K562 (cell line): ENCODE results near the gene ACADM. TPM values are rescaled to one million over a fixed set of nuclear protein-coding genes. Genes with fewer than 3 reads are reported as not detected.

ENCODE experiments used
- ATAC-seq: fragments of 200-7000 bp; cut with Tn5 transposase; 3 replicates; pipeline ENCODE4 v1.9.1; 2020; ENCODE audit warnings: moderate library complexity
- BruUV-seq: library from RNA; stranded (reverse); fragments of 400-500 nt; replicated peaks from 2 replicates; lab custom pipeline; 2021; lab: Mats Ljungman, UMichigan
- CTCF ChIA-PET: fragments of 300-600 bp; formaldehyde crosslinking; extraction: SDS; loops from one replicate; lab custom pipeline; 2021; ENCODE audit warnings: low intra/inter-chr PET ratio; lab: Yijun Ruan, JAX
- POLR2A ChIA-PET: fragments of 300-600, 350-650 bp; sonication (Branson Sonifier 250); formaldehyde crosslinking; extraction: SDS; loops from one replicate; lab custom pipeline; 2021; ENCODE audit warnings: antibody characterized with exemption, inconsistent platforms; lab: Yijun Ruan, JAX
- DNase-seq, 4 experiments: peaks; one replicate each; pipeline versions ENCODE4 v3.0.0 to v3.0.0-alpha.2; 2011 to 2018; ENCODE audit warnings: low spot score in 3 of 4, mixed read lengths in 3 of 4; ENCODE audit errors: extremely low read depth in 1 of 4
- FAIRE-seq: peaks from 2 replicates; lab custom pipeline; 2011; peaks lifted over from hg19 to GRCh38; lab: Jason Lieb, UNC
- H2AFZ ChIP-seq: 2 replicates; pipeline ENCODE4 v1.6.0; 2011; ENCODE audit warnings: low read depth, low read length, control low read depth, inconsistent platforms
- H3K27ac ChIP-seq: fragments of 200-600 bp; 3 replicates; pipeline ENCODE4 v1.8.0; 2011; ENCODE audit warnings: low read depth, mild to moderate bottlenecking, control low read depth, inconsistent platforms, low read length, moderate library complexity, mixed read lengths; ENCODE audit errors: extremely low read depth
- H3K27me3 ChIP-seq, 2 experiments: fragments of 300-600 bp in 1 of 2; 2 replicates in 1 of 2; 3 replicates in 1 of 2; pipeline versions ENCODE4 v1.6.0 to v1.8.0; 2011; ENCODE audit warnings: inconsistent platforms in 2 of 2, low read length in 2 of 2, mild to moderate bottlenecking in 1 of 2, mixed read lengths in 1 of 2, moderate library complexity in 1 of 2; ENCODE audit not compliant: control insufficient read depth in 2 of 2, insufficient read depth in 2 of 2
- H3K36me3 ChIP-seq: fragments of 300-600 bp; 3 replicates; pipeline ENCODE4 v1.8.0; 2011; ENCODE audit warnings: mild to moderate bottlenecking, low read length, inconsistent platforms; ENCODE audit not compliant: control insufficient read depth, insufficient read depth
- H3K4me1 ChIP-seq, 2 experiments: fragments of 200-600 bp in 1 of 2; replicated peaks in 1 of 2; 2 replicates in 1 of 2; 3 replicates in 1 of 2; pipeline versions ENCODE4 v1.5.1 to v1.8.0; 2011; ENCODE audit warnings: inconsistent platforms in 2 of 2, low read length in 2 of 2, mild to moderate bottlenecking in 1 of 2, mixed read lengths in 1 of 2, moderate library complexity in 1 of 2; ENCODE audit not compliant: control insufficient read depth in 2 of 2, insufficient read depth in 2 of 2
- H3K4me2 ChIP-seq: 2 replicates; pipeline ENCODE4 v1.6.1; 2011; ENCODE audit warnings: low read length, control low read depth, inconsistent platforms, mixed read lengths; ENCODE audit not compliant: insufficient read depth
- H3K4me3 ChIP-seq: fragments of 200-600 bp; sonication (generic), shearing (Covaris generic); 2 replicates; pipeline ENCODE4 v1.5.1; 2016; ENCODE audit warnings: control low read depth, inconsistent platforms
- H3K79me2 ChIP-seq: fragments of 200-600 bp; 3 replicates; pipeline ENCODE4 v1.8.0; 2011; ENCODE audit warnings: low read length, inconsistent platforms; ENCODE audit not compliant: control insufficient read depth, insufficient read depth
- H3K9ac ChIP-seq, 2 experiments: 2 replicates each; pipeline versions ENCODE4 v1.6.0 to v1.6.1; 2011; ENCODE audit warnings: low read depth in 2 of 2, low read length in 2 of 2, control low read depth in 1 of 2, inconsistent platforms in 1 of 2, mild to moderate bottlenecking in 1 of 2, mixed read lengths in 1 of 2; ENCODE audit not compliant: insufficient read depth in 1 of 2
- H3K9me1 ChIP-seq: one replicate; pipeline ENCODE4 v1.6.0; 2011; ENCODE audit warnings: inconsistent platforms, mild to moderate bottlenecking, low read length, moderate library complexity; ENCODE audit not compliant: control insufficient read depth, insufficient read depth
- H3K9me3 ChIP-seq: replicated peaks from 2 replicates; pipeline ENCODE4 v1.5.1; 2011; ENCODE audit warnings: low read depth, low read length, inconsistent platforms; ENCODE audit not compliant: control insufficient read depth, insufficient read depth
- H4K20me1 ChIP-seq: replicated peaks from 2 replicates; pipeline ENCODE4 v1.6.1; 2011; ENCODE audit warnings: low read length, inconsistent platforms, mixed read lengths; ENCODE audit not compliant: control insufficient read depth, insufficient read depth
- ATF1 ChIP-seq, 2 experiments: fragments of 450-650 bp in 1 of 2; IDR thresholded peaks; 2 replicates each; pipeline ENCODE4 v1.6.1; 2016; ENCODE audit warnings: missing compliant biosample characterization in 1 of 2, missing genetic modification characterization in 1 of 2
- CHD2 ChIP-seq: IDR thresholded peaks from 2 replicates; pipeline ENCODE4 v1.6.1; 2011; ENCODE audit warnings: low read depth, low read length
- DDX20 ChIP-seq: fragments of 450-650 bp; IDR thresholded peaks from 2 replicates; pipeline ENCODE4 v1.6.1; 2016; ENCODE audit warnings: missing genetic modification characterization, low read depth, mild to moderate bottlenecking, missing compliant biosample characterization, moderate library complexity
- HDAC6 ChIP-seq: IDR thresholded peaks from 2 replicates; pipeline ENCODE4 v1.6.1; 2012; ENCODE audit warnings: low read depth, mild to moderate bottlenecking, control low read depth, inconsistent platforms, low read length, moderate library complexity
- MECOM ChIP-seq: fragments of 250-450 bp; sonication (Bioruptor Pico); IDR thresholded peaks from 2 replicates; pipeline ENCODE4 v1.8.0; 2022; ENCODE audit warnings: inconsistent platforms
- NCOA1 ChIP-seq: fragments of 450-650 bp; IDR thresholded peaks from 2 replicates; pipeline ENCODE4 v1.6.1; 2016; ENCODE audit warnings: low read depth
- POLR2A ChIP-seq: fragments of 450-650 bp; conservative IDR thresholded peaks from 2 replicates; pipeline ENCODE4 v1.6.1; 2016
- POLR2AphosphoS5 ChIP-seq: IDR thresholded peaks from 2 replicates; pipeline ENCODE4 v1.6.1; 2011; ENCODE audit warnings: mild to moderate bottlenecking, low read depth, low read length, moderate library complexity; ENCODE audit not compliant: control insufficient read depth, insufficient read depth
- SMAD3 ChIP-seq: fragments of 450-650 bp; formaldehyde crosslinking; conservative IDR thresholded peaks from 2 replicates; pipeline ENCODE4 v1.4.0; 2020; ENCODE audit warnings: mild to moderate bottlenecking
- ZKSCAN8 ChIP-seq: fragments of 200-800 bp; sonication (Bioruptor generic); IDR thresholded peaks from 2 replicates; pipeline ENCODE4 v1.6.1; 2016; ENCODE audit warnings: missing genetic modification characterization, missing compliant biosample characterization
- ZNF592 ChIP-seq: fragments of 450-650 bp; IDR thresholded peaks from 2 replicates; pipeline ENCODE4 v1.6.1; 2017; ENCODE audit warnings: antibody characterized with exemption, mild to moderate bottlenecking
- WGBS: fragments of 100-300 bp; shearing (Covaris generic); methylation state at CpG from one replicate; pipeline ENCODE4 v1.1.6; 2016; ENCODE audit warnings: low coverage, mixed read lengths; ENCODE audit not compliant: insufficient coverage; ENCODE audit errors: missing lambda C conversion rate; 5-methylcytosine and 5-hydroxymethylcytosine counted together
- in situ Hi-C: fragments of 300-500 bp; cut with MboI; formaldehyde crosslinking; loops from 4 replicates; pipeline ENCODE4 v1.15.0; 2018; ENCODE audit warnings: inconsistent platforms, mixed read lengths
- intact Hi-C: fragments of 100-400 bp; cut with micrococcal nuclease; formaldehyde crosslinking; loops from 2 replicates; pipeline ENCODE4 v1.14.2; 2022
- polyA plus RNA-seq, 8 experiments: library from polyadenylated mRNA; depleted of rRNA in 4 of 8; stranded (reverse) in 5 of 8; unstranded in 3 of 8; fragments of >200 nt; fragmentation: Nextera tagmentation in 2 of 8; fragmentation: Illumina TruSeq in 1 of 8; extraction: Ambion mirVana in 2 of 8; extraction: Trizol in 1 of 8; gene quantifications; 2 replicates each; pipeline versions ENCODE4 v1.2.1 to v1.2.3, GENCODE V29; 2011 to 2014; ENCODE audit warnings: inconsistent platforms in 1 of 8, missing spikeins in 1 of 8
- total RNA-seq, 7 experiments: library from RNA; depleted of rRNA in 6 of 7; stranded (reverse); fragments of >200 nt in 6 of 7; fragmentation: Illumina TruSeq in 2 of 7; extraction: Trizol in 2 of 7; gene quantifications; 2 replicates each; pipeline versions ENCODE4 v1.2.1 to v1.2.3, GENCODE V29; 2011 to 2021; ENCODE audit warnings: low replicate concordance in 1 of 7
- TF ChIP-seq, protein P1 (sequence below): fragments of 150-350 bp; IDR thresholded peaks from 2 replicates; pipeline ENCODE4 v1.6.1; 2014; ENCODE audit warnings: low read depth, mild to moderate bottlenecking, low read length, borderline replicate concordance

Gene ACADM
- total and polyA plus RNA-seq, 9 of the 15 experiments (the other 6 are each of a cell fraction or from before 2014, with no cell fraction given): 82.5 to 156 (median 123) TPM

DNA sequence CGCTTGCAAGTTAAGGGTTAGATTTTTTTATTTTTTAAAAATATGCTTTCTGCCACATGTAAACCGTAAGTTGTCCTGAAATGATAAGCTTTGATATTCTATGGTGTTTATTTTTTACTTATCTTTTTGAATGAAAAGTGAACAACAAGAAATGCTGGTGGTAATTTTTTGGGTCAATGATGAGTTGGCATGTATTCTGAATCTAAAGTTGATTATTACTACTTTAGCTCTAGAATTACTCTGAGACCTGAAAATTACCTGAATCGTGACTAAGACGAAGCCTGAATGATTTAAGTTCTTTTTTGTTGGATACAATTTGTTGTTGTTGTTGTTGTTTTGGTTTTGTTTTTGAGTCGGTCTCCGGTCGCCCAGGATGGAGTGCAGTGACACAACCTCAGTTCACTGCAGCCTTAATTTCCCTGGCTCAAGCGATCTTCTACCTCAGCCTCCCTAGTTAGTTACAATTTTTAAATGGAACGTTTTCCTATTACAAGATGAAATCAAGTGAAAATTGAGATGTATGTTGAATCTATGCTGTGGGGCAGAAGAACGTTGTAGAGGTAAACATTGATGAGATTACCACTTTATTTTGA lies 62.5 kb downstream of the ACADM start (continued):
- TF ChIP-seq, protein P1, sequence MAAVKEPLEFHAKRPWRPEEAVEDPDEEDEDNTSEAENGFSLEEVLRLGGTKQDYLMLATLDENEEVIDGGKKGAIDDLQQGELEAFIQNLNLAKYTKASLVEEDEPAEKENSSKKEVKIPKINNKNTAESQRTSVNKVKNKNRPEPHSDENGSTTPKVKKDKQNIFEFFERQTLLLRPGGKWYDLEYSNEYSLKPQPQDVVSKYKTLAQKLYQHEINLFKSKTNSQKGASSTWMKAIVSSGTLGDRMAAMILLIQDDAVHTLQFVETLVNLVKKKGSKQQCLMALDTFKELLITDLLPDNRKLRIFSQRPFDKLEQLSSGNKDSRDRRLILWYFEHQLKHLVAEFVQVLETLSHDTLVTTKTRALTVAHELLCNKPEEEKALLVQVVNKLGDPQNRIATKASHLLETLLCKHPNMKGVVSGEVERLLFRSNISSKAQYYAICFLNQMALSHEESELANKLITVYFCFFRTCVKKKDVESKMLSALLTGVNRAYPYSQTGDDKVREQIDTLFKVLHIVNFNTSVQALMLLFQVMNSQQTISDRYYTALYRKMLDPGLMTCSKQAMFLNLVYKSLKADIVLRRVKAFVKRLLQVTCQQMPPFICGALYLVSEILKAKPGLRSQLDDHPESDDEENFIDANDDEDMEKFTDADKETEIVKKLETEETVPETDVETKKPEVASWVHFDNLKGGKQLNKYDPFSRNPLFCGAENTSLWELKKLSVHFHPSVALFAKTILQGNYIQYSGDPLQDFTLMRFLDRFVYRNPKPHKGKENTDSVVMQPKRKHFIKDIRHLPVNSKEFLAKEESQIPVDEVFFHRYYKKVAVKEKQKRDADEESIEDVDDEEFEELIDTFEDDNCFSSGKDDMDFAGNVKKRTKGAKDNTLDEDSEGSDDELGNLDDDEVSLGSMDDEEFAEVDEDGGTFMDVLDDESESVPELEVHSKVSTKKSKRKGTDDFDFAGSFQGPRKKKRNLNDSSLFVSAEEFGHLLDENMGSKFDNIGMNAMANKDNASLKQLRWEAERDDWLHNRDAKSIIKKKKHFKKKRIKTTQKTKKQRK: no peak
- no peak for TF ChIP-seq DDX20 (tag)
- TF ChIP-seq ZKSCAN8 (CRISPR knock-in tag): no peak
- TF ChIP-seq POLR2AphosphoS5: peak; percentile 24; the same call in 1 of the 2 replicates
- TF ChIP-seq NCOA1: no peak
- TF ChIP-seq, all 486 proteins: peak for 14

DNA sequence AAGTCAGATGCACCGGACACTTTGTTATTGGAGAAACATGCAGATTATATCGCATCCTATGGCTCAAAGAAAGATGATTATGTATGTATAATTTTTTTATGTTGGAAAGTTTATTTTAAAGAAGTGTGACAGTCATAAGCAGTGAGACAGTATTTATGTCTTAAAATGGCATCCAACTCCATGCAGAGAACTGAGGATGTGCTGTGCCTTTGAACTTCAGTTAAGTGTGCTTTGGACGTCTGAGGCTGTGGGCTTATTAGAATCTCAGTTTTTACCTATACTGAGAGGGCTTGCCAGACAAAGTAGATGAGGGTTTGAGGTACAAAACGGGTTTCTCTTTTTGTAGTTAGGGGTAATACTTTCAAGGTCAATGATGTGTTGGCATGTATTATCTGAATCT lies 63.0 kb downstream of the ACADM start:
- H3K36me3 ChIP-seq: peaks cover 59% of the 10 kb centered on the region
- BruUV-seq: no TSS peak
- FAIRE-seq (no peak), DNase-seq (peak in 2 of 4 experiments; percentile 1 to 17), ATAC-seq (no peak)
- H3K9me1 ChIP-seq: no peaks in the 10 kb centered on the region
- H3K4me1 ChIP-seq: peaks cover 0 to 5% of the 10 kb centered on the region in 2 experiments; a peak in 1 of 5 replicates
- H3K27ac ChIP-seq: peak overlapping the region; percentile 95
- peaks cover 39% of the 10 kb centered on the region for H4K20me1 ChIP-seq
- H3K79me2 ChIP-seq: peaks cover 79% of the 10 kb centered on the region
- in situ Hi-C loops: loop anchor here (5.0 kb wide), 1 partner anchor 60 kb away; no protein-coding TSS in a partner anchor
- 2% methylated on average over 4 of the region's 4 CpGs for WGBS
- intact Hi-C loops: loop anchor here (2.0 to 5.0 kb wide), 2 partner anchors 115 to 1895 kb away; partner anchors contain the start of gene ZZZ3
- peak overlapping the region; percentile 94 for H3K4me2 ChIP-seq
- H3K9ac ChIP-seq: peak overlapping the region; percentile 82 to 95; a peak in 3 of 4 replicates
- CTCF ChIA-PET: no interaction called here
- POLR2A ChIA-PET: interaction anchor here (1.0 to 3.3 kb wide), 2 partner anchors 8 to 9 kb away, joined by 8 to 32 read pairs; partner anchors contain the start of gene MSH4
- H3K9me3 ChIP-seq: 0 out of 2 replicates have a peak, but pooled peaks cover 1% of the 10 kb centered on the region
- no peak overlapping the region for H2AFZ ChIP-seq
- H3K27me3 ChIP-seq: no peaks in the 10 kb centered on the region
- H3K4me3 ChIP-seq: peak overlapping the region; percentile 63
- TF ChIP-seq SMAD3 (CRISPR knock-in tag): no peak
- no peak for TF ChIP-seq ATF1 (CRISPR knock-in tag; IDR thresholded peaks at IDR 0.05)
- no peak for TF ChIP-seq ATF1 (tag; IDR thresholded peaks at IDR 0.05)
- TF ChIP-seq CHD2: no peak
- no peak for TF ChIP-seq ZNF592
- TF ChIP-seq MECOM (CRISPR knock-in tag): no peak
- peak; percentile 12; the same call in 1 of the 2 replicates for TF ChIP-seq POLR2A
- no peak for TF ChIP-seq HDAC6
